ENCODE results near the gene CEP350.

Gene CEP350

DNA sequence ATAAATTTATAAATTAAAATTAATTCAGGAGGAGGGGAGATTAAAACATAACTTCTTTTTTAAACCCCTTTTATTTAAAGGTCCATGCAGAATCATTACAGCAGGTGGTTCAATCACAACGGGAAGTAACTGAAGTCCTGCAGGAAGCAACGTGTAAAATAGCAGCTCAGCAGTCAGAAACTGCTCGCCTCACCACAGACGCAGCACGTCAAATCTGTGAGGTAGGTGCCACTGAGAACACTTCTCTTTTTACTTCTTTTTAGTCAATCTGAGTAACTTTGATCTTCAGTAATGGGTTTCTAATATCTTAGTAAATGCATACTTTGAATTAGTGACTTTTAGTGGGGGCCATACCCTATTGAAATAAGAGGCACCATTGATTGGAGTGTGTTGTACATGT, 87.0 kb downstream of the CEP350 start:
- TF ChIP-seq CTCF (IDR thresholded peaks at IDR 0.05), result no peak

- TF ChIP-seq CTCF (IDR thresholded peaks at IDR 0.05), result no peak
Measured at GRCh38 chr1:180042988-180043622, 88.5 kb downstream of the CEP350 start.

- TF ChIP-seq CTCF (IDR thresholded peaks at IDR 0.05), result no peak
Measured at GRCh38 chr1:180043785-180044184, 89.2 kb downstream of the CEP350 start.

GRCh38 chr1:180046674-180047073, 92.1 kb downstream of the CEP350 start:
- TF ChIP-seq CTCF (IDR thresholded peaks at IDR 0.05), result no peak

DNA sequence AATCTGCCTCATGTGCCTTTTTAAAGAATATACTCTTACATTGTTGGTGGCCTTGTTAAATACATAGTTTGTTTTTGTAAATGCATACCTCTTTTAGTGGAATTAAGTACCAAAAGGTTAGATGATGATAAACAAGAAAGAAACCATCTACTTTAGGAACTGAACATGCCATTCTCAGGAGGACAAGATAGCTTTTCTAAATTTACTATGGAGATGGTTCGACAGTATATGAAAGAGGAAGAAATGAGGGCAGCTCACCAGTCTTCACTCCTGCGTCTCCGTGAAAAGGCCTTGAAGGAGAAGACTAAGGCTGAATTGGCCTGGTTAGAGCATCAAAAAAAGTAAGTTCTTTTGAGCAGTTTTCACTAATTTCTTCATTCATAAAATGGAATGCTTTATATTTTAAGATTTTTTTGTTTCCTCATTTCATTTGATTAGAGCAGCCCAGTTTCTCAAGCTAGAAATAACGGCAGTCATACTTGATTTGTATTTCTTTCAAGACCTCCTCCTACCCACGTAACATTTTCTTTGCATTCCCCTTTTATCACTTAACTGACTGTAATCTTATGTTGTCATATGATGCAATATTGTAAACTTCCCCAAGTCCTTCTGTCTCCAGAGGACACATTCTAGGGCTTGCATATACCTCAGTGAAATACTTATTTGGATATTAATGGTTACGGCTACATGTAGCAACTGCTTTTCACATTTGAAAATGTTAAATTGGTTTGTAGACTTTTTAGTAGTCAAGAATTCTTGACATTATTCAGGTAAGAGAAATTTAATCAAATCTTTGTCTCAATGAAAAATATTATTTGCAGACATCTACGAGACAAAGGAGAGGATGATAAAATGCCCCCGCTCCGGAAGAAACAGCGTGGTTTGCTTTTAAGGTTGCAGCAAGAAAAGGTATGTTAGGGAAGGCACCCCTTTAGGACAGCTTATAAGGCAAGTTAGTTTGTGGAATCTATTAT, 99.3 kb downstream of the CEP350 start:
- TF ChIP-seq CTCF (IDR thresholded peaks at IDR 0.05), result no peak

DNA sequence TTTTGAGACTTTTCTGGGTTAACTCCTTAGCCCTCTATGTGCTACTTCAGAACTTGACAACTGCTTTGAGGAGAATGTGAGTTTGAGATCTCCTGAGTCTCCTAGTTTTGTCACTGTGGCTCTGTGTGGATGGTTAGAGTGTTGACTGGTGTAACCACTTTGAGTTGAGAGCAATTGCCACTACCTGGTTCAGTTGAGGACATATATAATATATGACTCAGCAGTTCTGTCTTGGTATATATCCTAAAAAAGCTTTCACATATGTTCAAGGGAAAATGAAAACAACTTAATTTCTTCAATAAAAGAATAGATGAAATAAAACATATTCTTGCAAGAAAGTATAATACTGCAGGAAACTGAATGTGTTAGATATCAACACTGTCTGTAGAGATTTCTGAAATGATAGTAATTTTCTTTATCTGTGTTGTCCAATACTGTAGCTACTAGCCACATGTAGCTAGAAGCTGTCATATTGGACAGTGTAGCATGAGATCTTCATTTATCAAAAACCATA, 103.3 kb downstream of the CEP350 start:
- no peak for TF ChIP-seq CTCF (IDR thresholded peaks at IDR 0.05)

DNA sequence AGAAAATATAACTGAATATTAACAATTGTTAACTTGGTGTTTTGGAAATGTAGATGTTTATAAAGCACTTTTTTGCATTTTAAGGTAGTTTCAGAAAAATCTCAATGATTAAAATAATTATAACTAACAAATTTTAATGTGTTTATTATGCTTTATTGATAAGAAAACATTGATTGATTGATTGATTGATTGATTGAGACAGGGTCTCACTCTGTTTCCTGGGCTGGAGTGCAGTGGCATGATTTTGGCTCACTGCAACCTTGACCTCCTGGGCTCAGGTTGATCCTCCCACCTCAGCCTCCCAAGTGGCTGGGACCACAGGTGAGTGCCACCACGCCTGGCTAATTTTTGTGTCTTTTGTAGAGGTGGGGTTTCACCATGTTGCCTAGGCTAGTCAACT, 106.4 kb downstream of the CEP350 start:
- TF ChIP-seq CTCF (IDR thresholded peaks at IDR 0.05), result no peak
